ENCODE measurements around the gene COX20. TPM values are rescaled to one million over a fixed set of nuclear protein-coding genes. Genes with fewer than 3 reads are reported as not detected.
"Not testable (repeated sequence)": the region's sequence is repeated elsewhere in the genome, so short reads cannot be mapped to it uniquely, and the experiment has no call there.

Gene COX20
- total RNA-seq, 4 donors from 2014 or later, result 6.0 to 41.3 (median 32.3) TPM

DNA sequence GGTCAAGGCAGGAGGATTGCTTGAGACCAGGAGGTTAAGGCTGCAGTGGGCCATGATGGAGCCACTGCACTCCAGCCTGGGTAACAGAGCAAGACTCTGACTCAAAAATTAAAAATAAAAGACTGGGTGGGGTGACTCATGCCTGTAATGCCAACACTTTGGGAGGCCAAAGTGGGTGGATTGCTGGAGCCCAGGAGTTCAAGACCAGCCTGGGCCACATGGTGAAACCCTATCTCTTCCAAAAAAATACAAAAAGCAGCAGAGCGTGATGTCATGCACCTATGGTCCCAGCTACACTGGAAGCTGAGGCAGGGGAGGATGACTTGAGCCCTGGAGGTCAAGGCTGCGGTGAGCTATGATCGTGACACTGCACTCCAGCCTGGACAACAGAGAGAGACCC, 44.4 kb upstream of the COX20 start:
- H3K4me3 ChIP-seq, result no peak overlapping the region
- no peaks in the 10 kb centered on the region for H3K27me3 ChIP-seq
- no peaks in the 10 kb centered on the region for H3K9me3 ChIP-seq
- H3K27ac ChIP-seq, result no peak overlapping the region
- no peaks in the 10 kb centered on the region for H3K36me3 ChIP-seq
- TF ChIP-seq POLR2A (IDR thresholded peaks at IDR 0.05) (no peak), POLR2AphosphoS5 (IDR thresholded peaks at IDR 0.05) (no peak), EP300 (IDR thresholded peaks at IDR 0.05; ENCODE audit: low read depth) (no peak)
- TF ChIP-seq, protein P1, sequence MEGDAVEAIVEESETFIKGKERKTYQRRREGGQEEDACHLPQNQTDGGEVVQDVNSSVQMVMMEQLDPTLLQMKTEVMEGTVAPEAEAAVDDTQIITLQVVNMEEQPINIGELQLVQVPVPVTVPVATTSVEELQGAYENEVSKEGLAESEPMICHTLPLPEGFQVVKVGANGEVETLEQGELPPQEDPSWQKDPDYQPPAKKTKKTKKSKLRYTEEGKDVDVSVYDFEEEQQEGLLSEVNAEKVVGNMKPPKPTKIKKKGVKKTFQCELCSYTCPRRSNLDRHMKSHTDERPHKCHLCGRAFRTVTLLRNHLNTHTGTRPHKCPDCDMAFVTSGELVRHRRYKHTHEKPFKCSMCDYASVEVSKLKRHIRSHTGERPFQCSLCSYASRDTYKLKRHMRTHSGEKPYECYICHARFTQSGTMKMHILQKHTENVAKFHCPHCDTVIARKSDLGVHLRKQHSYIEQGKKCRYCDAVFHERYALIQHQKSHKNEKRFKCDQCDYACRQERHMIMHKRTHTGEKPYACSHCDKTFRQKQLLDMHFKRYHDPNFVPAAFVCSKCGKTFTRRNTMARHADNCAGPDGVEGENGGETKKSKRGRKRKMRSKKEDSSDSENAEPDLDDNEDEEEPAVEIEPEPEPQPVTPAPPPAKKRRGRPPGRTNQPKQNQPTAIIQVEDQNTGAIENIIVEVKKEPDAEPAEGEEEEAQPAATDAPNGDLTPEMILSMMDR (IDR thresholded peaks at IDR 0.05), result no peak
- intact Hi-C loops (cut with DNase I; ENCODE audit: low total_unique reads), result no loop called here
- in situ Hi-C loops (cut with MboI; ENCODE audit: low pct_ligation_motif_present in 1 of 4, low pct_unique_long_range_greater_than_20kb in 1 of 4, low sequenced_read_pairs in 3 of 4), result loop anchor here in 1 of 4 donors (10.0 kb wide), 1 partner anchor 186 kb away; no protein-coding TSS in a partner anchor
- no peaks in the 10 kb centered on the region for H3K4me1 ChIP-seq
- WGBS, 2 donors (ENCODE audit: low coverage in 1 of 2), result 92 to 100% methylated on average over 3 of the region's 3 CpGs
- DNase-seq, result no peak

DNA sequence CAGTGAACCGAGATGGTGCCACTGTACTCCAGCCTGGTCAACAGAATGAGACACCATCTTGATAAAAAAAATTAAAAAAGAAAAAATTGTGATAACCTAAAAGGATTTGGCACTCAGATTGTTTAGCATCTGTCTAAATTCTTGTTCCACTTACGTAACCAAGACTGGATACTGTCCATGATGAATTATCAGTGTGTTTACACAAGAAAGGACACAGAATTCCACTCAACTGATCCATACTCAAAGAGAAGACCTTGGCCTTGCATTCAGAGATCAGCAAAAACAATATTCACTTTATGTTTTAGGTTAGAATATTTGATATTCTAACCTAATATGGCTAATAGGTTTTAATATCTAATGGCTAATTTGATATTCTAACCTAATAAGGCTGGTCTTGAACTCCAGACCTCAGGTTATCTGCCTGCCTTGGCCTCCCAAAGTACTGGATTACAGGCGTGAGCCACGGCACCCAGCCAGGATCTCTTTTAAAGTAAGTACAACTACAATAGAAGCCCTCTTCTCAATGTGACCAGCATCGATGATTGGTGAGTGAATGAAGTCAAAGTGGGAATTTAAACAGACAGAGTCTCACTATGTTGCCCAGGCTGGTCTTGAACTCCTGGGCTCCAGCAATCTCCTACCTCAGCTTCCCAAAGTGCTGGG, 43.1 kb upstream of the COX20 start:
- intact Hi-C loops (cut with DNase I; ENCODE audit: low total_unique reads), result no loop called here
- Histone ChIP-seq H3K36me3 (no peaks in the 10 kb centered on the region), H3K9me3 (no peaks in the 10 kb centered on the region), H3K4me3 (no peak overlapping the region), H3K4me1 (no peaks in the 10 kb centered on the region), H3K27ac (no peak overlapping the region), H3K27me3 (no peaks in the 10 kb centered on the region)
- WGBS, 2 donors (ENCODE audit: low coverage in 1 of 2), result 82 to 86% methylated on average over 3 to 5 of the region's 5 CpGs
- no peak for DNase-seq
- in situ Hi-C loops (cut with MboI; ENCODE audit: low pct_ligation_motif_present in 1 of 4, low pct_unique_long_range_greater_than_20kb in 1 of 4, low sequenced_read_pairs in 3 of 4), result loop anchor here in 1 of 4 donors (10.0 kb wide), 1 partner anchor 188 kb away; no protein-coding TSS in a partner anchor
- peak in 1 of 3 donors; percentile 14 for TF ChIP-seq POLR2AphosphoS5 (IDR thresholded peaks at IDR 0.05)
- no peak for TF ChIP-seq EP300 (IDR thresholded peaks at IDR 0.05; ENCODE audit: low read depth)

DNA sequence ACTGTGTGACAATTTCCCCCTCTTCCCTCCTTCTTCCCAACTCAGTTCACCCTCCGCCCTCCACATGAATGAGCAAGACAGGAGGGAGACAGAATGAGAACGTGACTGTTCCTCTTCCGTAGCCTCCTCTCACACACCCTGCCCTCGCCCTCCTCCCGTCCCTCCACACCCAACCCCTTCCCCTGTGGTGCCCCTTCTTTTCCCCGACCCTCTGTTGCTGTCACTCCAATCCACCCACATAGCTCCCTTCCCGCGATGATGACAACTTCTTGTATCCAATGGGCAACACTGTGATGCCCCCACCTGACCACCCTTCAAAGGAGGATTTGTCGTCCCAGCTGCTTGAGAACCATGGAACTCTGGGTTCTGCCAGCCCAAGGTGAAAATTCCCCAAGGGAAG, 41.4 kb upstream of the COX20 start:
- intact Hi-C loops (cut with DNase I; ENCODE audit: low total_unique reads) (no loop called here), in situ Hi-C loops (cut with MboI; ENCODE audit: low pct_ligation_motif_present in 1 of 4, low pct_unique_long_range_greater_than_20kb in 1 of 4, low sequenced_read_pairs in 3 of 4) (loop anchor here in 1 of 4 donors (10.0 kb wide), 1 partner anchor 189 kb away; no protein-coding TSS in a partner anchor)
- Histone ChIP-seq H3K4me1 (no peaks in the 10 kb centered on the region), H3K36me3 (no peaks in the 10 kb centered on the region), H3K27me3 (no peaks in the 10 kb centered on the region), H3K27ac (no peak overlapping the region), H3K4me3 (no peak overlapping the region), H3K9me3 (no peaks in the 10 kb centered on the region)
- TF ChIP-seq, protein P1 (IDR thresholded peaks at IDR 0.05), result no peak
- no peak for TF ChIP-seq POLR2AphosphoS5 (IDR thresholded peaks at IDR 0.05)
- no peak for TF ChIP-seq EP300 (IDR thresholded peaks at IDR 0.05; ENCODE audit: low read depth)
- no peak for TF ChIP-seq POLR2A (IDR thresholded peaks at IDR 0.05)
- no peak for DNase-seq
- WGBS, 2 donors (ENCODE audit: low coverage in 1 of 2), result 91 to 94% methylated on average over 8 to 9 of the region's 9 CpGs

GRCh38 chr1:244794516-244794915, 40.9 kb upstream of the COX20 start:
- intact Hi-C loops (cut with DNase I; ENCODE audit: low total_unique reads); H3K36me3 ChIP-seq; H3K27me3 ChIP-seq; DNase-seq; H3K27ac ChIP-seq; H3K4me3 ChIP-seq; H3K9me3 ChIP-seq; H3K4me1 ChIP-seq: not testable (repeated sequence)
- in situ Hi-C loops (cut with MboI; ENCODE audit: low pct_ligation_motif_present in 1 of 4, low pct_unique_long_range_greater_than_20kb in 1 of 4, low sequenced_read_pairs in 3 of 4), result loop anchor here in 1 of 4 donors (10.0 kb wide), 1 partner anchor 190 kb away; no protein-coding TSS in a partner anchor
- WGBS, 2 donors (ENCODE audit: low coverage in 1 of 2), result 84% methylated on average over 6 of the region's 6 CpGs; no CpG with 5 or more reads in 1 of the 2 donors

- peak; percentile 69 for DNase-seq
- no peaks in the 10 kb centered on the region for H3K4me1 ChIP-seq
- no peak overlapping the region for H3K27ac ChIP-seq
- intact Hi-C loops (cut with DNase I; ENCODE audit: low total_unique reads) (no loop called here), in situ Hi-C loops (cut with MboI; ENCODE audit: low pct_ligation_motif_present in 1 of 4, low pct_unique_long_range_greater_than_20kb in 1 of 4, low sequenced_read_pairs in 3 of 4) (loop anchor here in 3 of 4 donors (5.0 to 10.0 kb wide), 3 partner anchors 190 to 195 kb away; no protein-coding TSS in a partner anchor)
- H3K9me3 ChIP-seq, result no peaks in the 10 kb centered on the region
- TF ChIP-seq, protein P1 (IDR thresholded peaks at IDR 0.05), result peak; percentile 84 to 92 (median 88)
- TF ChIP-seq POLR2AphosphoS5 (IDR thresholded peaks at IDR 0.05), result no peak
- no peak overlapping the region for H3K4me3 ChIP-seq
- H3K36me3 ChIP-seq, result no peaks in the 10 kb centered on the region
- WGBS, 2 donors (ENCODE audit: low coverage in 1 of 2), result 33 to 41% methylated on average over 6 to 10 of the region's 10 CpGs
- no peaks in the 10 kb centered on the region for H3K27me3 ChIP-seq
These were observed 38.6 kb upstream of the COX20 start for GRCh38 chr1:244796719-244797406.
